Activated naive CD4-positive, alpha-beta T cell treated with anti-CD3 and anti-CD28 coated beads for 36 hours (primary cell): ENCODE measurements around the gene TBR1. TPM values are rescaled to one million over a fixed set of nuclear protein-coding genes. Genes with fewer than 3 reads are reported as not detected.
A peak's percentile ranks its signal among the peaks of the same experiment; 100 is the strongest.

Experiments used
- CTCF ChIA-PET: fragments of 350-600 bp; sonication (Branson Sonifier 250); formaldehyde crosslinking; loops from one replicate; lab custom pipeline; 2021; ENCODE audit warnings: antibody characterized with exemption; lab: Charles Lee
- DNase-seq: peaks from one replicate; pipeline ENCODE4 v3.0.0-alpha.2; 2020
- H3K27ac Mint-ChIP-seq: one replicate; pipeline ENCODE4 v1.8.0; 2021; ENCODE audit warnings: mild to moderate bottlenecking, mixed read lengths
- H3K27me3 Mint-ChIP-seq: one replicate; pipeline ENCODE4 v1.8.0; 2021; ENCODE audit warnings: low read depth, mixed read lengths
- H3K36me3 Mint-ChIP-seq: one replicate; pipeline ENCODE4 v1.8.0; 2021; ENCODE audit warnings: low read depth, mixed read lengths
- H3K4me1 Mint-ChIP-seq: one replicate; pipeline ENCODE4 v1.8.0; 2021; ENCODE audit warnings: low read depth, mixed read lengths
- H3K4me3 Mint-ChIP-seq: one replicate; pipeline ENCODE4 v1.8.0; 2021; ENCODE audit warnings: mild to moderate bottlenecking, moderate library complexity, mixed read lengths
- H3K9me3 Mint-ChIP-seq: one replicate; pipeline ENCODE4 v1.8.0; 2021; ENCODE audit warnings: mixed read lengths
- intact Hi-C: fragments of 100-400 bp; cut with micrococcal nuclease; formaldehyde crosslinking; loops from one replicate; pipeline ENCODE4 v1.15.1; 2023
- total RNA-seq, 2 experiments: library from RNA; stranded (reverse); gene quantifications; one replicate each; pipeline ENCODE4 v1.2.3, GENCODE V29; 2021

TBR1 gene
- not detected for total RNA-seq

DNA sequence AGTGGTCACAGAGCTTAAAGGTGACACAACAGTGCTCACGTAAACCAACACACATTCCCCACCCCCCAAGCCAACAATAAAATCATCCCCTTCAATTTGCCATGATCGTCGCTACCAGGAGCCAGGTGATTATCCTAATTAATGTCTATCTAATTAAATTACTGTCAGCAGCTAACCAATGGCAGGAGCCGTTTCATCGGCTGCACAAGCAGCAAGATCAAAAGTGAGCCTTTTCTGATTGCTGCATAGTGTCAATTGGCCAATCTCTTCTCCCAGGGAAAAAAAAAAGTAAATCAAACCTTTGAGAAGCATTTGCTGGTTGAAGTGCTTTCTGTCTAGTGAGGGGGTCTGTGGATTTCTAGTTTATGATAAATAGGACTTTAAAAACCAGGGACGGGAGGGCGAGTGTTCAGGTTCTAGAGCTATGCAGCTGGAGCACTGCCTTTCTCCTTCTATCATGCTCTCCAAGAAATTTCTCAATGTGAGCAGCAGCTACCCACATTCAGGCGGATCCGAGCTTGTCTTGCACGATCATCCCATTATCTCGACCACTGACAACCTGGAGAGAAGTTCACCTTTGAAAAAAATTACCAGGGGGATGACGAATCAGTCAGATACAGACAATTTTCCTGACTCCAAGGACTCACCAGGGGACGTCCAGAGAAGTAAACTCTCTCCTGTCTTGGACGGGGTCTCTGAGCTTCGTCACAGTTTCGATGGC is at the start of gene TBR1:
TBR1 (plus strand) TSS at position 311 of the 721 bp plus-strand sequence; CDS start at position 425, 114 bp downstream.
- no peaks in the 10 kb centered on the region for H3K9me3 Mint-ChIP-seq
- DNase-seq, result peak; percentile 27
- CTCF ChIA-PET, result interaction anchor here (1.1 kb wide), 1 partner anchor 11 kb away, joined by 3 read pairs; no protein-coding TSS in a partner anchor
- peaks cover 8% of the 10 kb centered on the region for H3K36me3 Mint-ChIP-seq
- intact Hi-C loops, result loop anchor here (1.0 to 5.0 kb wide), 5 partner anchors 9 to 706 kb away; partner anchors contain the start of gene PSMD14
- no peak within 1 kb of the TSS for H3K27ac Mint-ChIP-seq
- peak within 1 kb of the TSS; percentile 52 for H3K4me3 Mint-ChIP-seq
- H3K4me1 Mint-ChIP-seq, result peaks cover 48% of the 10 kb centered on the region
- peaks cover 66% of the 10 kb centered on the region for H3K27me3 Mint-ChIP-seq

DNA sequence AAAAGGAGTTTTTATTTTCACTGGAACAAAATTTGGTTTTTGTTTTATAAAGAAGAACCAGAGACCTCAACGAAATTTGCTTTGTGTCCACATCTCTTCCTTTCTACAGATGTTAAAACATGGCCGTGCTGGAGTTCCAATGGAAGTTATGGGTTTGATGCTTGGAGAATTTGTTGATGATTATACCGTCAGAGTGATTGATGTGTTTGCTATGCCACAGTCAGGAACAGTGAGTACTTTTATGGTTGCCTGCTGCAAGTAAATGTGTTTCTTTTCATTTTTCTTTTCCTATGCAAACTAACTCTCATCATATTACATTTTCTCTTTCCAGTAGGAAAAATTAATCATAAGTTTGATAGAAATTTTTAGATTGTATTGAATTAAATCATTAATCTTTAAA is 48.4 kb upstream of the TBR1 start:
- H3K36me3 Mint-ChIP-seq, result peaks cover 23% of the 10 kb centered on the region
- no peaks in the 10 kb centered on the region for H3K4me1 Mint-ChIP-seq
- intact Hi-C loops, result no loop called here
- peaks cover 4% of the 10 kb centered on the region for H3K9me3 Mint-ChIP-seq
- DNase-seq, result no peak
- no peaks in the 10 kb centered on the region for H3K27me3 Mint-ChIP-seq
- no peak overlapping the region for H3K4me3 Mint-ChIP-seq
- CTCF ChIA-PET, result interaction anchor here (0.7 kb wide), 1 partner anchor 50 kb away, joined by 3 read pairs; no protein-coding TSS in a partner anchor
- no peak overlapping the region for H3K27ac Mint-ChIP-seq

DNA sequence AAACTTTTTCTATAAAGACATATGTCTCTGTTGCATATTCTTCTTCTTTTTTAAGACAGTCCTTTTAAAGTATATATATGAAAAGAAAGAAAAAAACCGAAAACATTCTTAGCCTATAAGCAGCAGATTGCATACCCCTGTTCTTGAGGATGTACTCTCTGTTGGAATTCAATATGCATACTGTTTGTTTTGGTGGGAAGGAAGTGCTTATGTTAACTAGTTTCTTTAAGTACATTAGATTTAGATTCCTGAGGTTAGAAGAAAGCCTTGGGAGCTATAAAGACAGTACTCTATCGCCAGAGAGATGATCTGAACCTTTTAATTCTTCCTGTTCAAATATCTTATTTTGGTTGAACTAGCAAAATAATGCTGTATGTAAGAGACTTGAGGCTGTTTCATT is 46.8 kb upstream of the TBR1 start:
- Mint-ChIP-seq H3K4me1 (no peaks in the 10 kb centered on the region), H3K27ac (no peak overlapping the region), H3K36me3 (peaks cover 20% of the 10 kb centered on the region), H3K4me3 (no peak overlapping the region), H3K9me3 (no peaks in the 10 kb centered on the region), H3K27me3 (no peaks in the 10 kb centered on the region)
- CTCF ChIA-PET, result interaction anchor here (0.5 kb wide), 1 partner anchor 20 kb away, joined by 3 read pairs; no protein-coding TSS in a partner anchor
- intact Hi-C loops, result no loop called here
- DNase-seq, result no peak

GRCh38 chr2:161370981-161371380 is 45.1 kb upstream of the TBR1 start:
- Mint-ChIP-seq H3K27ac (no peak overlapping the region), H3K27me3 (no peaks in the 10 kb centered on the region), H3K36me3 (peaks cover 19% of the 10 kb centered on the region), H3K9me3 (no peaks in the 10 kb centered on the region), H3K4me1 (no peaks in the 10 kb centered on the region), H3K4me3 (no peak overlapping the region)
- no peak for DNase-seq
- CTCF ChIA-PET, result no interaction called here
- intact Hi-C loops, result no loop called here

- Mint-ChIP-seq H3K27ac (no peak overlapping the region), H3K4me1 (no peaks in the 10 kb centered on the region), H3K4me3 (no peak overlapping the region), H3K9me3 (no peaks in the 10 kb centered on the region), H3K36me3 (peaks cover 21% of the 10 kb centered on the region), H3K27me3 (no peaks in the 10 kb centered on the region)
- no peak for DNase-seq
- intact Hi-C loops, result no loop called here
- CTCF ChIA-PET, result no interaction called here
These were observed 44.2 kb upstream of the TBR1 start for GRCh38 chr2:161371869-161372268.

DNA sequence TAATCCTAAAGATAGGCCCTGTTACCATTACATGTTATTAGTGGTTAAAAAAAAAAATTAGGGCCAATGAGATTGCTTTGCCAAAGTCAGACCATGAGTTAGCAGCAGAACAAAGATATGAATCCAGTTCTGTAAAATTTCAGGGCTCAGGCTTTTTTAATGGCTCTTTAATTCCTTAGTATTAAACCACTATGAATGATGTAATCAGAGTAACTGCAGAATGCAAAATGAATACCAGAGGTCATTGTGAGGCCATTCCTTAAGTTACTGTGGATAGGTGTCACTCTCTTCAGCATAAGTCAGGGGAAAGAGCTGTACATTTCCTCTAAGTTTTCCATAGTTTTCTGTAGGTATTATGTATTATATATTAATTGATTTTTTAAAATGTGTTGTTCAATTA is 42.2 kb upstream of the TBR1 start:
- Mint-ChIP-seq H3K4me3 (no peak overlapping the region), H3K27me3 (no peaks in the 10 kb centered on the region), H3K9me3 (no peaks in the 10 kb centered on the region), H3K36me3 (peaks cover 15% of the 10 kb centered on the region), H3K27ac (no peak overlapping the region), H3K4me1 (no peaks in the 10 kb centered on the region)
- CTCF ChIA-PET, result no interaction called here
- intact Hi-C loops, result no loop called here
- no peak for DNase-seq

GRCh38 chr2:161374446-161374845 is 41.7 kb upstream of the TBR1 start:
- Mint-ChIP-seq H3K36me3 (peaks cover 15% of the 10 kb centered on the region), H3K4me3 (no peak overlapping the region), H3K27me3 (no peaks in the 10 kb centered on the region), H3K27ac (no peak overlapping the region), H3K9me3 (no peaks in the 10 kb centered on the region), H3K4me1 (no peaks in the 10 kb centered on the region)
- DNase-seq, result no peak
- intact Hi-C loops, result no loop called here
- CTCF ChIA-PET, result no interaction called here

DNA sequence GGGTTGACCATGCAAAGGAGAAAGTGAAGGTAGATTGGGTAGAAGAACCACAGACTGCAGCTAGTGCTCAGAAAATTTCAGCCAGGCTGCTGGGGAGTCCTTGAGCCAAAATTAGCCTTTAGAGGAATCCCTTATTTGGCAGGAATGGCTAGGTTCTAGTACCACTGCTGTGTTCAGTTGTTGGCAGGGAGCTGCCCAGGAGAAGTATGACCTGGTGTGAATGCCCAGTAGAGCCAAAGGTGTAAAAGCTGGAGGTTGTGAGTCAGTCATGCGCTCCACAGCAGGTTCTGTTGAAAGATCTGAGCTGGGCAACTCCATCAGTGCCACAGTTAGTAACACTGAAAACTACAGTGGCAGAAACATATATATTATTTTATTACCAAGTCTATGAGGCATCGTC is 36.4 kb upstream of the TBR1 start:
- CTCF ChIA-PET, result no interaction called here
- Mint-ChIP-seq H3K27ac (no peak overlapping the region), H3K9me3 (no peaks in the 10 kb centered on the region), H3K27me3 (no peaks in the 10 kb centered on the region), H3K36me3 (peaks cover 8% of the 10 kb centered on the region), H3K4me1 (peaks cover 8% of the 10 kb centered on the region), H3K4me3 (no peak overlapping the region)
- no peak for DNase-seq
- intact Hi-C loops, result no loop called here

- H3K27me3 Mint-ChIP-seq, result no peaks in the 10 kb centered on the region
- H3K27ac Mint-ChIP-seq, result no peak overlapping the region
- H3K9me3 Mint-ChIP-seq, result no peaks in the 10 kb centered on the region
- H3K36me3 Mint-ChIP-seq, result peaks cover 11% of the 10 kb centered on the region
- no peak for DNase-seq
- CTCF ChIA-PET, result interaction anchor here (0.6 kb wide), 1 partner anchor 8 kb away, joined by 3 read pairs; no protein-coding TSS in a partner anchor
- H3K4me1 Mint-ChIP-seq, result peaks cover 11% of the 10 kb centered on the region
- no peak overlapping the region for H3K4me3 Mint-ChIP-seq
- intact Hi-C loops, result no loop called here
These were observed 34.6 kb upstream of the TBR1 start for GRCh38 chr2:161381546-161381945.

- Mint-ChIP-seq H3K36me3 (peaks cover 17% of the 10 kb centered on the region), H3K9me3 (no peaks in the 10 kb centered on the region), H3K4me1 (peaks cover 11% of the 10 kb centered on the region), H3K4me3 (no peak overlapping the region), H3K27ac (no peak overlapping the region), H3K27me3 (no peaks in the 10 kb centered on the region)
- no peak for DNase-seq
- intact Hi-C loops, result loop anchor here (2.0 kb wide), 1 partner anchor 74 kb away; the partner anchor contains the start of gene PSMD14
- CTCF ChIA-PET, result interaction anchor here (0.6 kb wide), 1 partner anchor 701 kb away, joined by 5 read pairs; no protein-coding TSS in a partner anchor
These were observed 33.4 kb upstream of the TBR1 start for GRCh38 chr2:161382747-161383146.

DNA sequence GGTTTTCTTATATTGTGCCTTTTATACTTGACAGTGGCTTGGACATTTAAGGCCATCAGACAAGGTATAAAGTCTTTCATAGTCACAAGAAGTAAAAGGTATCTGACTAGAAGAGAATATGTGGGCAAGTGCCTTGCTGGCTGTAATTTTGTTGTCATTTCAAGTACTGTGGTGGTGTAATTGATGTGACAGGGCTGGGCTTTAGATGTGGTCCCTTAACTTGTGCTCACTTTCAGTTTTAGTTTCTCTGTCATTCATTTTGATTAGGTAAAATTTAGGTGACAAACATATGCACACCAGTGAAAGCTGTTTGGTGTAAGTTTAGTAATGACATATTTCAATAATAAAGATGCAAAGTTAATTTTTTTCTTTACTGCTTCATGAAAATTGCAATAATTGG is 31.2 kb upstream of the TBR1 start:
- H3K27ac Mint-ChIP-seq, result no peak overlapping the region
- peaks cover 11% of the 10 kb centered on the region for H3K4me1 Mint-ChIP-seq
- intact Hi-C loops, result no loop called here
- DNase-seq, result peak; percentile 18
- H3K36me3 Mint-ChIP-seq, result peaks cover 20% of the 10 kb centered on the region
- CTCF ChIA-PET, result no interaction called here
- no peaks in the 10 kb centered on the region for H3K27me3 Mint-ChIP-seq
- H3K4me3 Mint-ChIP-seq, result no peak overlapping the region
- no peaks in the 10 kb centered on the region for H3K9me3 Mint-ChIP-seq

GRCh38 chr2:161386228-161386824 is 29.8 kb upstream of the TBR1 start:
- CTCF ChIA-PET, result no interaction called here
- Mint-ChIP-seq H3K27ac (no peak overlapping the region), H3K36me3 (peaks cover 26% of the 10 kb centered on the region), H3K4me1 (peaks cover 11% of the 10 kb centered on the region), H3K9me3 (no peaks in the 10 kb centered on the region), H3K27me3 (no peaks in the 10 kb centered on the region), H3K4me3 (no peak overlapping the region)
- no peak for DNase-seq
- intact Hi-C loops, result no loop called here
